HCT116 (cell line): Measurements from ENCODE around the gene TMEM258. TPM values are rescaled to one million over a fixed set of nuclear protein-coding genes. Genes with fewer than 3 reads are reported as not detected.

Experiments
- ATAC-seq: fragments of 200-7000 bp; cut with Tn5 transposase; 2 replicates; pipeline ENCODE4 v1.9.1; 2020; ENCODE audit warnings: mild to moderate bottlenecking, moderate library complexity
- BruUV-seq: library from RNA; stranded (reverse); fragments of 400-500 nt; replicated peaks from 2 replicates; lab custom pipeline; 2021; lab: Mats Ljungman, UMichigan
- CTCF ChIA-PET: fragments of 300-600 bp; sonication (Branson Sonifier 250); formaldehyde crosslinking; loops from one replicate; lab custom pipeline; 2021; ENCODE audit warnings: antibody characterized with exemption; lab: Charles Lee
- POLR2A ChIA-PET: fragments of 300-600, 350-600 bp; sonication (Branson Sonifier 250); formaldehyde crosslinking; loops from one replicate; lab custom pipeline; 2021; ENCODE audit warnings: antibody characterized with exemption; lab: Charles Lee
- RAD21 ChIA-PET, 2 experiments: fragments of 300-600 bp; sonication (Branson Sonifier 250); formaldehyde crosslinking; loops; one replicate each; lab custom pipeline; 2023; ENCODE audit warnings: low total read pairs in 2 of 2; ENCODE audit not compliant: uncharacterized antibody in 2 of 2, unreplicated experiment in 2 of 2, low non-redundant PET in 1 of 2; lab: Charles Lee
- DNase-seq: peaks from one replicate; pipeline ENCODE4 v3.0.0-alpha.2; 2010; ENCODE audit warnings: low read depth, low spot score
- H2AFZ ChIP-seq: fragments of 200-600 bp; shearing (Covaris generic), sonication (generic); 2 replicates; pipeline ENCODE4 v1.6.1; 2017; ENCODE audit warnings: low read depth, mixed run types, mixed read lengths, antibody characterized with exemption, low read length; ENCODE audit not compliant: poor library complexity, severe bottlenecking
- H3K27ac ChIP-seq: 2 replicates; pipeline ENCODE4 v1.5.1; 2012; ENCODE audit warnings: low read depth, low read length
- H3K27me3 ChIP-seq: fragments of 200-600 bp; sonication (generic); 2 replicates; pipeline ENCODE4 v1.6.1; 2016; ENCODE audit warnings: mixed run types, low read length, mixed read lengths; ENCODE audit not compliant: insufficient read depth
- H3K36me3 ChIP-seq, 2 experiments: fragments of 200-500 bp in 1 of 2; fragments of 200-600 bp in 1 of 2; sonication (Bioruptor generic) in 1 of 2; sonication (generic) in 1 of 2; 2 replicates each; pipeline versions ENCODE4 v1.5.1 to v1.6.1; 2014 to 2016; ENCODE audit warnings: low read length in 2 of 2, inconsistent platforms in 1 of 2, mixed read lengths in 1 of 2, mixed run types in 1 of 2; ENCODE audit not compliant: insufficient read depth in 2 of 2, control insufficient read depth in 1 of 2
- H3K4me1 ChIP-seq, 2 experiments: fragments of 200-600 bp in 1 of 2; sonication (generic) in 1 of 2; 2 replicates each; pipeline versions ENCODE4 v1.5.1 to v1.6.1; 2012 to 2017; ENCODE audit warnings: low read length in 2 of 2, inconsistent platforms in 1 of 2, mild to moderate bottlenecking in 1 of 2, mixed read lengths in 1 of 2, mixed run types in 1 of 2, moderate library complexity in 1 of 2; ENCODE audit not compliant: insufficient read depth in 2 of 2, control insufficient read depth in 1 of 2
- H3K4me2 ChIP-seq: fragments of 200-600 bp; sonication (generic); 2 replicates; pipeline ENCODE4 v1.6.1; 2017; ENCODE audit warnings: mixed run types, low read length, mixed read lengths
- H3K4me3 ChIP-seq, 2 experiments: fragments of 200-600 bp in 1 of 2; sonication (generic) in 1 of 2; replicated peaks in 1 of 2; 2 replicates each; pipeline ENCODE4 v1.5.1; 2011 to 2016; ENCODE audit warnings: low read length in 2 of 2, control low read depth in 1 of 2, low read depth in 1 of 2, mild to moderate bottlenecking in 1 of 2, mixed read lengths in 1 of 2, mixed run types in 1 of 2
- H3K79me2 ChIP-seq: fragments of 200-600 bp; sonication (generic); 2 replicates; pipeline ENCODE4 v1.6.1; 2017; ENCODE audit warnings: mild to moderate bottlenecking, mixed run types, low read length, moderate library complexity, mixed read lengths; ENCODE audit not compliant: insufficient read depth
- H3K9ac ChIP-seq: fragments of 200-600 bp; sonication (generic); 2 replicates; pipeline ENCODE4 v1.6.1; 2016; ENCODE audit warnings: low read length, mixed read lengths
- H3K9me2 ChIP-seq: fragments of 200-600 bp; sonication (generic), shearing (Covaris generic); 2 replicates; pipeline ENCODE4 v1.6.1; 2017; ENCODE audit warnings: mixed run types, mild to moderate bottlenecking, moderate library complexity; ENCODE audit not compliant: insufficient read depth
- H3K9me3 ChIP-seq, 2 experiments: fragments of 200-500 bp in 1 of 2; fragments of 200-600 bp in 1 of 2; sonication (Bioruptor generic) in 1 of 2; sonication (generic) in 1 of 2; 2 replicates each; pipeline ENCODE4 v1.6.1; 2014 to 2017; ENCODE audit warnings: low read length in 2 of 2, mixed read lengths in 2 of 2, inconsistent platforms in 1 of 2, low read depth in 1 of 2, mild to moderate bottlenecking in 1 of 2, mixed run types in 1 of 2, moderate library complexity in 1 of 2; ENCODE audit not compliant: control insufficient read depth in 1 of 2, insufficient read depth in 1 of 2
- H4K20me1 ChIP-seq: fragments of 200-600 bp; sonication (generic), shearing (Covaris generic); 2 replicates; pipeline ENCODE4 v1.6.1; 2017; ENCODE audit warnings: mixed run types, mild to moderate bottlenecking, moderate library complexity; ENCODE audit not compliant: insufficient read depth
- CBX3 ChIP-seq: IDR thresholded peaks from 2 replicates; pipeline ENCODE4 v1.6.1; 2012; ENCODE audit warnings: low read depth
- CEBPB ChIP-seq: IDR thresholded peaks from 2 replicates; pipeline ENCODE4 v1.6.1; 2012; ENCODE audit warnings: low read depth
- CTCF ChIP-seq, 3 experiments: fragments of 200-600 bp in 1 of 3; sonication (generic) in 1 of 3; IDR thresholded peaks in 2 of 3; conservative IDR thresholded peaks in 1 of 3; 2 replicates each; pipeline ENCODE4 v1.5.1; 2012 to 2017; ENCODE audit warnings: low read depth in 2 of 3, low read length in 2 of 3, antibody characterized with exemption in 1 of 3, borderline replicate concordance in 1 of 3, control low read depth in 1 of 3, mild to moderate bottlenecking in 1 of 3, mixed read lengths in 1 of 3, mixed run types in 1 of 3, moderate library complexity in 1 of 3; ENCODE audit not compliant: insufficient read depth in 1 of 3
- EGR1 ChIP-seq: IDR thresholded peaks from 2 replicates; pipeline ENCODE4 v1.6.1; 2012; ENCODE audit warnings: low read depth
- ELF1 ChIP-seq: IDR thresholded peaks from 2 replicates; pipeline ENCODE4 v1.6.1; 2012; ENCODE audit warnings: low read depth, borderline replicate concordance
- EZH2 ChIP-seq: fragments of 200-600 bp; sonication (generic); IDR thresholded peaks from 2 replicates; pipeline ENCODE4 v1.6.1; 2017; ENCODE audit warnings: antibody characterized with exemption, mixed run types
- EZH2phosphoT487 ChIP-seq: fragments of 200-600 bp; IDR thresholded peaks from 2 replicates; pipeline ENCODE4 v1.6.1; 2018; ENCODE audit warnings: antibody characterized with exemption, borderline replicate concordance
- JUND ChIP-seq: IDR thresholded peaks from 2 replicates; pipeline ENCODE4 v1.6.1; 2012
- MAX ChIP-seq: IDR thresholded peaks from 2 replicates; pipeline ENCODE4 v1.6.1; 2012
- POLR2A ChIP-seq: IDR thresholded peaks from 2 replicates; pipeline ENCODE4 v1.7.0; 2011; ENCODE audit warnings: borderline replicate concordance; ENCODE audit not compliant: insufficient read depth, insufficient read length; ENCODE audit errors: extremely low read depth
- POLR2AphosphoS5 ChIP-seq: IDR thresholded peaks from 2 replicates; pipeline ENCODE4 v1.6.1; 2011; ENCODE audit warnings: mild to moderate bottlenecking, low read depth, low read length, moderate library complexity
- REST ChIP-seq: IDR thresholded peaks from 2 replicates; pipeline ENCODE4 v1.6.1; 2012; ENCODE audit warnings: low read depth
- SIN3A ChIP-seq: IDR thresholded peaks from 2 replicates; pipeline ENCODE4 v1.6.1; 2012; ENCODE audit warnings: low read depth
- YY1 ChIP-seq: IDR thresholded peaks from 2 replicates; pipeline ENCODE4 v1.6.1; 2011; ENCODE audit warnings: low read length, low read depth, moderate library complexity, mild to moderate bottlenecking; ENCODE audit not compliant: insufficient replicate concordance; ENCODE audit errors: extremely low read depth
- ZBTB33 ChIP-seq: IDR thresholded peaks from 2 replicates; pipeline ENCODE4 v1.6.1; 2011; ENCODE audit warnings: mild to moderate bottlenecking, low read length, moderate library complexity; ENCODE audit not compliant: insufficient replicate concordance; ENCODE audit errors: extremely low read depth
- ZFX ChIP-seq: fragments of 450-650 bp; IDR thresholded peaks from 2 replicates; pipeline ENCODE4 v1.6.1; 2017
- ZNF274 ChIP-seq: fragments of 200-500 bp; sonication (Bioruptor generic); IDR thresholded peaks from 2 replicates; pipeline ENCODE4 v1.6.1; 2014; ENCODE audit warnings: mild to moderate bottlenecking, low read depth, low read length, inconsistent platforms
- intact Hi-C: fragments of 100-400 bp; cut with micrococcal nuclease; formaldehyde crosslinking; loops from 2 replicates; pipeline ENCODE4 v1.10.0; 2022
- total RNA-seq: library from RNA; stranded (reverse); gene quantifications from one replicate; pipeline ENCODE4 v1.2.1, GENCODE V29; 2021; ENCODE audit not compliant: unreplicated experiment

TMEM258 gene
- total RNA-seq, 1 experiment from 2014 or later, result 160 TPM

- CTCF ChIA-PET, result no interaction called here
- H3K4me2 ChIP-seq, result no peak overlapping the region
- H3K27ac ChIP-seq, result no peak overlapping the region
- intact Hi-C loops, result no loop called here
- POLR2A ChIA-PET, result interaction anchor here (1.2 kb wide), 1 partner anchor 22 kb away, joined by 4 read pairs; no protein-coding TSS in a partner anchor
- H4K20me1 ChIP-seq, result no peaks in the 10 kb centered on the region
- RAD21 ChIA-PET, result no interaction called here
- H3K4me3 ChIP-seq, result no peak overlapping the region
- no peaks in the 10 kb centered on the region for H3K36me3 ChIP-seq
- no peaks in the 10 kb centered on the region for H3K9me2 ChIP-seq
- ATAC-seq (no peak), DNase-seq (no peak)
- no peaks in the 10 kb centered on the region for H3K27me3 ChIP-seq
- H2AFZ ChIP-seq, result no peak overlapping the region
- H3K9ac ChIP-seq, result no peak overlapping the region
- H3K79me2 ChIP-seq, result no peaks in the 10 kb centered on the region
- peaks cover 0 to 5% of the 10 kb centered on the region in 2 experiments; a peak in 1 of 4 replicates for H3K4me1 ChIP-seq
- TF ChIP-seq EZH2 (no peak), MAX (no peak), ZBTB33 (no peak), CTCF (IDR thresholded peaks at IDR 0.05 in 2 of 3, conservative IDR thresholded peaks at IDR 0.05 in 1 of 3; ENCODE audit: borderline replicate concordance in 1 of 3, insufficient read depth in 1 of 3, low read depth in 2 of 3, low read length in 2 of 3) (no peak), SIN3A (no peak), JUND (no peak), CEBPB (no peak), EGR1 (no peak), CBX3 (no peak), ZFX (no peak), POLR2A (no peak), ZNF274 (no peak), POLR2AphosphoS5 (no peak), ELF1 (no peak), EZH2phosphoT487 (no peak), REST (no peak), YY1 (no peak)
- no peaks in the 10 kb centered on the region for H3K9me3 ChIP-seq
- BruUV-seq, result no TSS peak
Observed at GRCh38 chr11:61837411-61838005, 45.1 kb upstream of the TMEM258 start.
